Right ventricle myocardium superior (tissue), 1 donor: ENCODE measurements around the gene PTPRN2. TPM values are rescaled to one million over a fixed set of nuclear protein-coding genes. Genes with fewer than 3 reads are reported as not detected.
A peak's percentile ranks its signal among the peaks of the same experiment; 100 is the strongest.

Experiments used
- ATAC-seq: fragments of 200-7000 bp; cut with Tn5 transposase; one replicate; pipeline ENCODE4 v1.9.1; 2020; ENCODE audit warnings: mild to moderate bottlenecking; ENCODE audit not compliant: poor library complexity
- DNase-seq: peaks from one replicate; pipeline ENCODE4 v3.0.0-alpha.2; 2020
- intact Hi-C: fragments of 100-400 bp; cut with DNase I; formaldehyde crosslinking; loops from one replicate; pipeline ENCODE4 v1.11.2; 2022
- total RNA-seq: library from RNA; stranded (reverse); fragmentation: NEBNext Ultra II Directional; extraction: Animal tissue kit (Norgen Biotek cat#: 25700); gene quantifications from one replicate; pipeline ENCODE4 v1.2.1, GENCODE V29; 2021
- donor health status: DM: no; HTN: yes; CAD: no; lungs with severe emphysema.

The PTPRN2 gene
- total RNA-seq, 1 donor from 2014 or later, result 1.2 TPM

GRCh38 chr7:158374146-158374545 is 213.5 kb downstream of the PTPRN2 start:
- intact Hi-C loops, result no loop called here
- no peak for ATAC-seq

GRCh38 chr7:158373476-158374133 is 214.0 kb downstream of the PTPRN2 start:
- intact Hi-C loops, result no loop called here
- peak; percentile 14 for DNase-seq
- ATAC-seq, result no peak

More at GRCh38 chr7:158374146-158374545, 213.5 kb downstream of the PTPRN2 start:
- no peak for DNase-seq

DNA sequence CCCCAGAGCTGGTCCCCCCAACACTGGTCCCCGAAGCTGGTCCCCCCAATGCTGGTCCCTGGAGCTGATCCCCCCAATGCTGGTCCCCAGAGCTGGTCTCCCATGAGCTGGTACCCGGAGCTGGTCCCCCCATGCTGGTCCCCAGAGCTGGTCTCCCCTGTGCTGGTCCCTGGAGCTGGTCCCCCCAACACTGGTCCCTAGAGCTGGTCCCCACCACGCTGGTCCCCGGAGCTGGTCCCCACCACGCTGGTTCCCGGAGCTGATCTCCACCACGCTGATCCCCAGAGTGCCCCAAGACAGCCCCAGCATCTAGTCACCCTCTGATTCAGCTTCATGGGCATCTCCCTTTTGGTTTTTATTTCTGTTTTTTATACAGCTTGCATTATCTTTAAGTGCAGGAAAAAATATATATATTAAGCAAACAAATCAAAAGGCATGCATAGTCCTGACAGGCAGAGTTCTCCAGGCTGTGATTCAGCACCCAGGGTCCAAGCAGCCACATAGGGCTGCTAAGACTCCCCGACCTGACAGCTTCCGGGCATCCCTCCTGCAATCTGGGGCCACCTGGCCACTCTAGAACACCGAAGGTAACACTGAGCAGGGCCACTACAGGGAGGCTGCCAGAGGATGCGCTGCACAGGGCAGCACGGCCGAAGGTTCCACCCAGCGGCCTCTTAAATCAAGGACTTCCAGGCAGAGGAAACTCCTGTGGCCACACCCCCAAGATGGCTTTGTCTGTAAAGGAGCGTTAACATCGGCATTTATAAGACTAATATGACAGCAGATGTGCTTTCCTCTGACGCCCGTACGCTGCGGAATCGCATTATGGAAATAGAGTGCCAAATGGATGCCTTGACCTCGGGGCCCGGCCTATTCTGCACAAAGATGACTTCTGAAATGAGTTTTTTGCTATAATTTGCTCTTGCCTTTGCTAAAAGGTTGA is 215.0 kb downstream of the PTPRN2 start:
- ATAC-seq (no peak), DNase-seq (peak; percentile 10)
- intact Hi-C loops, result no loop called here

DNA sequence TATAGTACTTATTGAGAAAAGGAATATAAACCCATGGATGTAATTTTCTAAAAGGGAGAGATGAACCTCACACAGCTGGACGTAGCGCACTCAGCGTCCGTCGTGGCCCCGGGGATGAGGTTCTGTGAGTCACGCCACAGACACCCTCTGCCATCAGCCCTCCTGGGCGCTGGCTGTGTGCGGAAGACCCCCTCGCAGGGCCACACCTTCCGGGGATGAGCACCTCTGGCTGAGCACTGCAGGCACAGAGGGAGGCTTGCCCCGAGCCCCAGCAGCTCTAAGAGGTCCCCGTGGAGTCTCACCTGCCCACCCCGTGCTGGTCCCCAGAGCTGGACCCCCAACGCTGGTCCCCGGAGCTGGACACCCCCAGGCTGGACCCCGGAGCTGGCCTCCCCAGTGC is 215.8 kb downstream of the PTPRN2 start:
- intact Hi-C loops, result no loop called here
- ATAC-seq (no peak), DNase-seq (no peak)

DNA sequence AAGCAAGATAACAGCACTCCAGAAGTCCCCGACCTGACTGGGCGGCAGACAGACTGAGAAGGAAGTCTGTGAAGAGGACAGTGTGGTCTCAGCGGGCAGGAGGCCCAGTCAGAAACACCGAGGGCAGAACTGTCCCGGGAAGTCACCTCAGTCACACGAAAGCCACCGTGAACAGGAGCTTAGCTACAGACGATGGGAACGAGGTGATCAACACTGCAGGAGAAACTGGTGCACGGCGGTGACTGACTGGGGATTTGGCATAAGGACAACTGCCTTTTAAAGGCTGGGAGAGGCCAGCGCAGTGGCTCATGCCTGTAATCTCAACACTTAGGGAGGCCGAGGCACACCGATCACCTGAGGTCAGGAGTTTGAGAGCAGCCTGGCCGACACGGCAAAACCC is 217.8 kb downstream of the PTPRN2 start:
- DNase-seq, result no peak
- ATAC-seq, result no peak
- intact Hi-C loops, result no loop called here

- no peak for ATAC-seq
- no peak for DNase-seq
- intact Hi-C loops, result no loop called here
These were observed 218.3 kb downstream of the PTPRN2 start for GRCh38 chr7:158369290-158369689.

- no peak for DNase-seq
- intact Hi-C loops, result no loop called here
These were observed 219.2 kb downstream of the PTPRN2 start for GRCh38 chr7:158368449-158368848.

GRCh38 chr7:158367634-158367982 is 220.0 kb downstream of the PTPRN2 start:
- intact Hi-C loops, result no loop called here
- DNase-seq (no peak), ATAC-seq (no peak)

More at GRCh38 chr7:158368449-158368848, 219.2 kb downstream of the PTPRN2 start:
- ATAC-seq, result no peak

DNA sequence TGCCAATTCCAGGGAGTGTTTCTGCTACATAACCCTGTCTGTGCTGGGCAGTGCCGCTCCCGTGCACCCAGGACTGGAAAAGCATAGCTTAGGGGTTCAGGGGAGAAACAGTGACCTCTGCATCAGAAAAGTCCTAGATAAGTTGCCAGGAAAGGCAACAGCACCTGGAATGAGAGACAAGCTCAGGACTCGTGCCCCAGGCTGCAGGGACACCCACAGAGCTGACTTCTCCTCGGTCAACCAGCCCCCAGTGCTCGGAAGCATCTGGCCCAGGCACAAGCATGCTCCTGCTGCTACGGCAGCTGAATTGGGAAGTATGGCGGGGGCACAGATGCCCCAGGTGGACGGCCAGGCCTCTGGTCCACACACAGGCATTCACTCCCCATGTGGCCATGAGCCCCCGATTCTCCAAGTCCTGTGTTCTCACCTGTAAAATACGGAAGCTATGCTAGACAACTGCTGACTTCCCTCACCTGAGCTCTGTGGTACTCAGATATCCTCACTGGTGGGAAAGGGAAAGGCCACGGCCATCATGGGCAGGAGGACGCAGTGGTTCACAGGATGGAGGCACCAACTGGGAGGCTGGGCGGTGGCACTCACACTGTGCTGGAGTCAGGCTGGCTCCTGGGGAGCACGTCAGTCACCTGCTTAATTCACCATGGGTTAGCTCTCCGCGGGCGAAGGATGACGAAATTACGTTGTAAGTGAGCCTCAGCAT is 220.5 kb downstream of the PTPRN2 start:
- no peak for DNase-seq
- intact Hi-C loops, result no loop called here
- no peak for ATAC-seq

- intact Hi-C loops, result no loop called here
- DNase-seq, result no peak
- ATAC-seq, result no peak
These were observed 221.3 kb downstream of the PTPRN2 start for GRCh38 chr7:158366346-158366745.

DNA sequence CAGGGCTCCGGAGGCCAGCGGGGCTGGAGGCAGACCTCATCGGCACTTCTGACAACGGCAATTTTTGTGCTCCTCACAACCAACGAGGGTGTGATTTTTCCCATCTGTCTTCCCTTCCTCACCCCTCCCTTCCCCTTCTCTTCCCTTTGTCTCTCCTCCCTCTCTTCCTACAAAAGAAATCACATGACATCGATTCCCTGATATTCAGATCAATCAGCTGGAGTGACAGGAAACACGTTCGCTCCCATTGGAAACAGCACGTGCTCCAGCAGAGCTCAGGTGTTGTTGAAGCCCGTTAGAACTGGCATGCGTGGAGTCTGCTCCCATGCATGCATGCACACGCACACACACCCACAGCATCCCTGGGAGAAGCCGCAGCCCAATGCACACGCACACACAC is 222.4 kb downstream of the PTPRN2 start:
- DNase-seq (no peak), ATAC-seq (no peak)
- intact Hi-C loops, result no loop called here

DNA sequence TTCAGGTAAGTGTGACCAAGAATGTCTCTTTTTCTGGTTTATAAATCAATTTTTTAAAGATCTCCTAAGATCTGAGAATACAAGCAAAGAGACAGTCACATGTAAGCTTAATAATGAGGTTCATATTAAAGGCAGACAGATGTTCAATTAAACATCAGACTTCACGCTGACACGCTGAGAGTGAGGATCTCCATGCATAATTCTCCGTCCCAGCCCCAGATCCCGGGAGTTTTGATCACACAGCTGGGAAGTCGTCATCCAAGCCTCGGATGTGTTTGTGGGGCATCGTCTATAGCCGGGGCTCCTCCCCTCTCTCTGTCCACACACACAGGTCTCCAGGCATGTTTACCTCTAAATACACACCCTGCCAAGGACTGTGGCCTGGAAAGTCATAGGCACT is 223.2 kb downstream of the PTPRN2 start:
- intact Hi-C loops, result no loop called here
- ATAC-seq (no peak), DNase-seq (no peak)

GRCh38 chr7:158362912-158363905 is 224.4 kb downstream of the PTPRN2 start:
- intact Hi-C loops, result no loop called here
- DNase-seq, result no peak
- ATAC-seq, result no peak

- intact Hi-C loops, result no loop called here
- DNase-seq, result no peak
- no peak for ATAC-seq
These were observed 225.6 kb downstream of the PTPRN2 start for GRCh38 chr7:158362001-158362400.

DNA sequence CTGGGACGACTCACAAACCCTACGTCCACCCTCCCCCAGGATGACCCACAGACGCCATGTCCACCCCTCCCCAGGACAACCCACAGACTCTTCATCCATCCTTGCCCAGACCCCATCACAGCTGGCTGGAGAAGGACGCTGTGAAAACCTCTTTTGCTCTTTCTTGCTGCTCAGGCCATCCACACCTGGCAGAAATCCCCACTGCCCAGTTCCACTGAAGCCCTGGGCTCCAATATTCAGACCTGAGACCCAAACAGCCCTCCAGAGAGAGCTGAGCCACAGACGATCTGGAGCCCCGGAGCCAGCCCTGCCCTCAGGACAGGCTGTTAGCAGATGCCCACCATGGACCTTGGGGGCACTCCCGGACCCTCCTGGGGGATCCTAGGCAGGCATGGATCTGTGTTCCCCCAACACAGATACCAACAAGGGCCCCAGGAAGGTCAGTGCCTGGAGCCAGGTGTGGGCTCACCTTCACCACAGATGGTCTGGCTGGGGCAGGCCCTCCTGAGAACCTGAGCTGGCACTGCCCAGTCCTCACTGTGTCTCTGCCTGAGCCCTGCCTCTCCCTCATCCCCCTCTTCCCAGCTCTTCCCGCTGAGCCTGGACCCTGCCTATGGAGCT is 226.2 kb downstream of the PTPRN2 start:
- DNase-seq (no peak), ATAC-seq (no peak)
- intact Hi-C loops, result no loop called here

GRCh38 chr7:158358926-158359645 is 228.5 kb downstream of the PTPRN2 start:
- ATAC-seq (no peak), DNase-seq (no peak)
- intact Hi-C loops, result no loop called here
